OCI-LY1 (cell line): ENCODE data around the gene RMI2.
"Not testable (repeated sequence)": the region's sequence is repeated elsewhere in the genome, so short reads cannot be mapped to it uniquely, and the experiment has no call there.

Source experiments
- H2AFZ ChIP-seq: fragments of 200-600 bp; sonication (generic), shearing (Covaris generic); 2 replicates; pipeline ENCODE4 v1.6.0; 2014; ENCODE audit warnings: antibody characterized with exemption, mild to moderate bottlenecking, low read length
- H3F3A ChIP-seq: fragments of 200-600 bp; sonication (generic), shearing (Covaris generic); 2 replicates; pipeline ENCODE4 v1.6.0; 2014; ENCODE audit warnings: mild to moderate bottlenecking, antibody characterized with exemption, low read length, moderate library complexity; ENCODE audit not compliant: insufficient read depth
- H3K27ac ChIP-seq: fragments of 200-600 bp; sonication (generic); 2 replicates; pipeline ENCODE4 v1.5.1; 2014; ENCODE audit warnings: low read length, mixed run types, mild to moderate bottlenecking, low read depth; ENCODE audit not compliant: poor library complexity, severe bottlenecking
- H3K27me3 ChIP-seq: fragments of 200-600 bp; sonication (generic); 2 replicates; pipeline ENCODE4 v1.6.0; 2014; ENCODE audit warnings: antibody characterized with exemption, mild to moderate bottlenecking, low read length, moderate library complexity; ENCODE audit not compliant: insufficient read depth
- H3K36me3 ChIP-seq: fragments of 200-600 bp; sonication (generic); 2 replicates; pipeline ENCODE4 v1.6.1; 2014; ENCODE audit warnings: mild to moderate bottlenecking, antibody characterized with exemption, low read length, moderate library complexity, mixed read lengths; ENCODE audit not compliant: insufficient read depth
- H3K4me1 ChIP-seq: fragments of 200-600 bp; sonication (generic); 2 replicates; pipeline ENCODE4 v1.5.1; 2014; ENCODE audit warnings: mild to moderate bottlenecking, low read length, moderate library complexity; ENCODE audit not compliant: insufficient read depth, severe bottlenecking
- H3K4me2 ChIP-seq: fragments of 200-600 bp; sonication (generic), shearing (Covaris generic); 2 replicates; pipeline ENCODE4 v1.6.1; 2014; ENCODE audit warnings: low read length
- H3K4me3 ChIP-seq: fragments of 200-600 bp; sonication (generic); 2 replicates; pipeline ENCODE4 v1.5.1; 2014; ENCODE audit warnings: low read length, low read depth, mild to moderate bottlenecking, mixed read lengths; ENCODE audit not compliant: poor library complexity, severe bottlenecking
- H3K79me2 ChIP-seq: fragments of 200-600 bp; shearing (Covaris generic); 2 replicates; pipeline ENCODE4 v1.6.1; 2016; ENCODE audit warnings: mixed run types, low read length, mixed read lengths; ENCODE audit not compliant: insufficient read depth
- H3K9ac ChIP-seq: fragments of 200-600 bp; sonication (generic), shearing (Covaris generic); 2 replicates; pipeline ENCODE4 v1.6.1; 2014; ENCODE audit warnings: mild to moderate bottlenecking, low read length, mixed read lengths
- H3K9me2 ChIP-seq: fragments of 200-600 bp; sonication (generic), shearing (Covaris generic); 2 replicates; pipeline ENCODE4 v1.6.1; 2014; ENCODE audit warnings: low read depth, mild to moderate bottlenecking, low read length, mixed read lengths
- H3K9me3 ChIP-seq: fragments of 200-600 bp; shearing (Covaris generic); 2 replicates; pipeline ENCODE4 v1.6.1; 2014; ENCODE audit warnings: low read length, mixed read lengths
- H4K20me1 ChIP-seq: fragments of 200-600 bp; sonication (generic), shearing (Covaris generic); 2 replicates; pipeline ENCODE4 v1.6.0; 2016; ENCODE audit warnings: mild to moderate bottlenecking, low read length; ENCODE audit not compliant: insufficient read depth
- EZH2 ChIP-seq: fragments of 200-600 bp; sonication (generic), shearing (Covaris generic); IDR thresholded peaks from 2 replicates; pipeline ENCODE4 v1.8.0; 2017; ENCODE audit warnings: borderline replicate concordance, mixed run types, mild to moderate bottlenecking, antibody characterized with exemption, low read length, moderate library complexity, mixed read lengths
- TF ChIP-seq, protein P1 (sequence below): fragments of 200-600 bp; sonication (generic), shearing (Covaris generic); IDR thresholded peaks from 2 replicates; pipeline ENCODE4 v1.5.1; 2017; ENCODE audit warnings: mild to moderate bottlenecking, antibody characterized with exemption, low read length, moderate library complexity, mixed read lengths

The RMI2 gene

GRCh38 chr16:11377154-11377553 lies 31.9 kb downstream of the RMI2 start:
- no peaks in the 10 kb centered on the region for H3K9me3 ChIP-seq
- no peak overlapping the region for H2AFZ ChIP-seq
- no peaks in the 10 kb centered on the region; the same call in 1 of the 2 replicates for H3K36me3 ChIP-seq
- no peak overlapping the region for H3K9ac ChIP-seq
- H3K4me3 ChIP-seq = no peak overlapping the region
- no peak overlapping the region for H3K27ac ChIP-seq
- H4K20me1 ChIP-seq = no peaks in the 10 kb centered on the region
- H3F3A ChIP-seq = no peaks in the 10 kb centered on the region
- no peak for TF ChIP-seq EZH2
- TF ChIP-seq, protein P1, sequence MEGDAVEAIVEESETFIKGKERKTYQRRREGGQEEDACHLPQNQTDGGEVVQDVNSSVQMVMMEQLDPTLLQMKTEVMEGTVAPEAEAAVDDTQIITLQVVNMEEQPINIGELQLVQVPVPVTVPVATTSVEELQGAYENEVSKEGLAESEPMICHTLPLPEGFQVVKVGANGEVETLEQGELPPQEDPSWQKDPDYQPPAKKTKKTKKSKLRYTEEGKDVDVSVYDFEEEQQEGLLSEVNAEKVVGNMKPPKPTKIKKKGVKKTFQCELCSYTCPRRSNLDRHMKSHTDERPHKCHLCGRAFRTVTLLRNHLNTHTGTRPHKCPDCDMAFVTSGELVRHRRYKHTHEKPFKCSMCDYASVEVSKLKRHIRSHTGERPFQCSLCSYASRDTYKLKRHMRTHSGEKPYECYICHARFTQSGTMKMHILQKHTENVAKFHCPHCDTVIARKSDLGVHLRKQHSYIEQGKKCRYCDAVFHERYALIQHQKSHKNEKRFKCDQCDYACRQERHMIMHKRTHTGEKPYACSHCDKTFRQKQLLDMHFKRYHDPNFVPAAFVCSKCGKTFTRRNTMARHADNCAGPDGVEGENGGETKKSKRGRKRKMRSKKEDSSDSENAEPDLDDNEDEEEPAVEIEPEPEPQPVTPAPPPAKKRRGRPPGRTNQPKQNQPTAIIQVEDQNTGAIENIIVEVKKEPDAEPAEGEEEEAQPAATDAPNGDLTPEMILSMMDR = no peak
- no peaks in the 10 kb centered on the region for H3K9me2 ChIP-seq
- no peak overlapping the region for H3K4me2 ChIP-seq
- peaks cover 19% of the 10 kb centered on the region for H3K4me1 ChIP-seq
- peaks cover 5% of the 10 kb centered on the region; the same call in 1 of the 2 replicates for H3K27me3 ChIP-seq
- H3K79me2 ChIP-seq = no peaks in the 10 kb centered on the region

- H3K9me2 ChIP-seq, H3K27me3 ChIP-seq, H3K36me3 ChIP-seq, H3K9ac ChIP-seq, H3K27ac ChIP-seq, H3F3A ChIP-seq, H3K9me3 ChIP-seq, H3K79me2 ChIP-seq, H4K20me1 ChIP-seq, H3K4me3 ChIP-seq: not testable (repeated sequence)
- Histone ChIP-seq H2AFZ (peak overlapping the region; percentile 97; the same call in 1 of the 2 replicates), H3K4me2 (0 out of 2 replicates have a peak overlapping the region, but pooled peaks have one; percentile 56), H3K4me1 (peaks cover 10% of the 10 kb centered on the region)
These were observed 33.7 kb downstream of the RMI2 start for GRCh38 chr16:11378951-11379350.

GRCh38 chr16:11379420-11379819 lies 34.2 kb downstream of the RMI2 start:
- Histone ChIP-seq H3K27me3 (peaks cover 5% of the 10 kb centered on the region; the same call in 1 of the 2 replicates), H3K9ac (no peak overlapping the region), H3K4me3 (peak overlapping the region; percentile 26), H3K4me1 (peaks cover 10% of the 10 kb centered on the region), H3K27ac (no peak overlapping the region), H3K9me2 (no peaks in the 10 kb centered on the region), H3K4me2 (peak overlapping the region; percentile 56), H3K9me3 (no peaks in the 10 kb centered on the region), H3K36me3 (no peaks in the 10 kb centered on the region; the same call in 1 of the 2 replicates), H4K20me1 (no peaks in the 10 kb centered on the region), H2AFZ (peak overlapping the region; percentile 97; the same call in 1 of the 2 replicates), H3F3A (no peaks in the 10 kb centered on the region), H3K79me2 (no peaks in the 10 kb centered on the region)
- no peak for TF ChIP-seq EZH2
- TF ChIP-seq, protein P1 = no peak

DNA sequence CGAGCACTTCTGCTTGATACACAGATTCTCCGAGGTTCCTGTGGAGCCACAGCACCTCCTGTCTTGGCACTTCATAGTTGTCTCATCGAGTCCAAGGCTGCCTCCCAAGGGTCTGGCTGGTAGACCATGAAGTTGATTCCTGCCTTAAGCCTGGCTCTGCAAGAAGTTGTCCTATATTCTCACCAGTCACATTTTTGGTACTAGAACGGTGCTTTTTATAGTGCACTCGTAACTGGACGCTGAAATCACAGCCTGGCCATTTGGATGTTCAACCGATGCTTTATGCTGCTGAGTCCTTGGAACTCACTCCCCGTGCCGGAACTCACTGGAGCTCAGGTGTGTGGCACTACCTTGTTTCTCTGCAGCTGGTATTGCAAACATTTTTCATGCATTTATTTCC lies 35.6 kb downstream of the RMI2 start:
- no peaks in the 10 kb centered on the region for H3K9me3 ChIP-seq
- H3K9me2 ChIP-seq = no peaks in the 10 kb centered on the region
- H3K36me3 ChIP-seq = no peaks in the 10 kb centered on the region; the same call in 1 of the 2 replicates
- no peak overlapping the region for H3K27ac ChIP-seq
- TF ChIP-seq EZH2 = no peak
- TF ChIP-seq, protein P1 = no peak
- H2AFZ ChIP-seq = no peak overlapping the region
- no peak overlapping the region for H3K4me3 ChIP-seq
- H3F3A ChIP-seq = no peaks in the 10 kb centered on the region
- peaks cover 10% of the 10 kb centered on the region for H3K4me1 ChIP-seq
- H3K4me2 ChIP-seq = no peak overlapping the region
- H3K9ac ChIP-seq = no peak overlapping the region
- no peaks in the 10 kb centered on the region for H3K79me2 ChIP-seq
- no peaks in the 10 kb centered on the region for H4K20me1 ChIP-seq
- peaks cover 5% of the 10 kb centered on the region; the same call in 1 of the 2 replicates for H3K27me3 ChIP-seq
